Measurements from ENCODE around the gene SPATA9. TPM values are rescaled to one million over a fixed set of nuclear protein-coding genes. Genes with fewer than 3 reads are reported as not detected.

Gene SPATA9
- total and polyA plus RNA-seq, 2 donors (not counting 3 experiments of a cell fraction or from before 2014, with no cell fraction given): 0.07 TPM; not detected in 1

DNA sequence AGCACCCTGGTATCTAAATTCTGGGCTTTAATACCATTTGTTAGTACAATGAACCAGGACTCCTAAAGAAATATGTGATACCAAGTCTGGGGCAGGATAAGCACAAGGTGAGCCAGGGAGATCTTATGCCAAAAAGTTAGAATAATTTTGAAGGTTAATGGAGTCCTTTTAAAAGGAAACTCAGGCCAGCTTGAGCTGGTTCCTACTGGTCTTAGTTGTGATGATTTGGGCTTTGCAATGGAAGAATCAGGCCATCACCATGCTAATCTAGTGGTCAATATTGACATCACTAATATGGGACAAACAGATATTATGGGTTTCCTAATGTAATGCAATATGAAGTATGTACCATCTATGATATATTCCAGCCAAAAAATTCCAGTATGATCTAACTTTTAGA is 7.5 kb upstream of the SPATA9 start:
- no peaks in the 10 kb centered on the region for H3K9me3 ChIP-seq (replicated peaks; ENCODE audit: control insufficient read depth, insufficient read depth, low read length)
- no peaks in the 10 kb centered on the region for H4K20me1 ChIP-seq (replicated peaks; ENCODE audit: control insufficient read depth, extremely low read depth, insufficient read depth, low read length)
- peaks cover 4% of the 10 kb centered on the region for H3K4me1 ChIP-seq (ENCODE audit: control insufficient read depth, extremely low read depth, insufficient read depth, low read length)
- DNase-seq (ENCODE audit: low read depth, low spot score) (no peak), FAIRE-seq (no peak)
- no peak overlapping the region for H3K4me2 ChIP-seq (ENCODE audit: insufficient read depth, low read length)
- ChIA-PET CTCF (no interaction called here), POLR2A (no interaction called here)
- BruUV-seq (replicated peaks): no TSS peak
- no peak overlapping the region for H3K4me3 ChIP-seq (replicated peaks in 1 of 3; ENCODE audit: insufficient read depth in 1 of 3, low read depth in 1 of 3, low read length in 3 of 3)
- no peaks in the 10 kb centered on the region for H3K27me3 ChIP-seq (ENCODE audit: control insufficient read depth in 2 of 2, insufficient read depth in 2 of 2, low read length in 2 of 2)
- H3K9ac ChIP-seq (replicated peaks; ENCODE audit: extremely low read depth, insufficient read depth, low read length): no peak overlapping the region
- TF ChIP-seq GATA2 (IDR thresholded peaks at IDR 0.05; ENCODE audit: insufficient read depth, insufficient read length, low read depth, low read length): no peak
- no peak overlapping the region for H3K27ac ChIP-seq (ENCODE audit: insufficient read depth, low read depth, low read length)
- H2AFZ ChIP-seq (ENCODE audit: low read depth, low read length): no peak overlapping the region
- H3K79me2 ChIP-seq (ENCODE audit: control insufficient read depth, insufficient read depth, low read length): no peaks in the 10 kb centered on the region
- intact Hi-C loops (cut with micrococcal nuclease) (no loop called here), dilution Hi-C loops (cut with MboI; ENCODE audit: extremely low pct_ligation_motif_present, low sequenced_read_pairs) (no loop called here)
- no peaks in the 10 kb centered on the region for H3K36me3 ChIP-seq (ENCODE audit: control insufficient read depth in 2 of 2, extremely low read depth in 1 of 2, insufficient read depth in 2 of 2, low read length in 2 of 2)
- H3K9me1 ChIP-seq (replicated peaks; ENCODE audit: control insufficient read depth, extremely low read depth, insufficient read depth, low read length): no peaks in the 10 kb centered on the region

- Histone ChIP-seq H3K9ac (replicated peaks; ENCODE audit: extremely low read depth, insufficient read depth, low read length) (no peak overlapping the region), H3K4me2 (ENCODE audit: insufficient read depth, low read length) (no peak overlapping the region), H3K4me1 (ENCODE audit: control insufficient read depth, extremely low read depth, insufficient read depth, low read length) (peaks cover 4% of the 10 kb centered on the region), H2AFZ (ENCODE audit: low read depth, low read length) (no peak overlapping the region), H4K20me1 (replicated peaks; ENCODE audit: control insufficient read depth, extremely low read depth, insufficient read depth, low read length) (no peaks in the 10 kb centered on the region), H3K9me1 (replicated peaks; ENCODE audit: control insufficient read depth, extremely low read depth, insufficient read depth, low read length) (no peaks in the 10 kb centered on the region), H3K79me2 (ENCODE audit: control insufficient read depth, insufficient read depth, low read length) (no peaks in the 10 kb centered on the region), H3K9me3 (replicated peaks; ENCODE audit: control insufficient read depth, insufficient read depth, low read length) (no peaks in the 10 kb centered on the region), H3K27me3 (ENCODE audit: control insufficient read depth in 2 of 2, insufficient read depth in 2 of 2, low read length in 2 of 2) (no peaks in the 10 kb centered on the region), H3K36me3 (ENCODE audit: control insufficient read depth in 2 of 2, extremely low read depth in 1 of 2, insufficient read depth in 2 of 2, low read length in 2 of 2) (no peaks in the 10 kb centered on the region), H3K27ac (ENCODE audit: insufficient read depth, low read depth, low read length) (no peak overlapping the region), H3K4me3 (replicated peaks in 1 of 3; ENCODE audit: insufficient read depth in 1 of 3, low read depth in 1 of 3, low read length in 3 of 3) (no peak overlapping the region)
- TF ChIP-seq FOS (IDR thresholded peaks at IDR 0.05; ENCODE audit: borderline replicate concordance, insufficient read depth, low read length) (no peak), POLR2AphosphoS5 (IDR thresholded peaks at IDR 0.05; ENCODE audit: insufficient read depth, low read depth, low read length) (no peak), JUN (IDR thresholded peaks at IDR 0.05; ENCODE audit: borderline replicate concordance, insufficient read depth, insufficient read length, low read depth) (no peak), CTCF (IDR thresholded peaks at IDR 0.05; ENCODE audit: extremely low read depth in 1 of 2, insufficient read depth in 1 of 2, low read depth in 1 of 2, low read length in 2 of 2) (no peak), EZH2 (IDR thresholded peaks at IDR 0.05; ENCODE audit: borderline replicate concordance, low read depth, low read length, severe bottlenecking) (no peak), POLR2A (IDR thresholded peaks at IDR 0.05; ENCODE audit: low read depth, low read length) (no peak), GATA2 (IDR thresholded peaks at IDR 0.05; ENCODE audit: insufficient read depth, insufficient read length, low read depth, low read length) (no peak), MYC (IDR thresholded peaks at IDR 0.05; ENCODE audit: low read depth, low read length) (no peak)
- TF ChIP-seq, protein P1, sequence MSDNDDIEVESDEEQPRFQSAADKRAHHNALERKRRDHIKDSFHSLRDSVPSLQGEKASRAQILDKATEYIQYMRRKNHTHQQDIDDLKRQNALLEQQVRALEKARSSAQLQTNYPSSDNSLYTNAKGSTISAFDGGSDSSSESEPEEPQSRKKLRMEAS (IDR thresholded peaks at IDR 0.05; ENCODE audit: insufficient read depth, insufficient read length): no peak
- FAIRE-seq (no peak), DNase-seq (ENCODE audit: low read depth, low spot score) (no peak)
- POLR2A ChIA-PET: no interaction called here
- CTCF ChIA-PET: no interaction called here
- no TSS peak for BruUV-seq (replicated peaks)
- intact Hi-C loops (cut with micrococcal nuclease): no loop called here
- dilution Hi-C loops (cut with MboI; ENCODE audit: extremely low pct_ligation_motif_present, low sequenced_read_pairs): no loop called here
Measured at GRCh38 chr5:95689680-95690079, 6.9 kb upstream of the SPATA9 start.
